K562 (cell line): ENCODE measurements around the gene DIP2A. TPM values are rescaled to one million over a fixed set of nuclear protein-coding genes. Genes with fewer than 3 reads are reported as not detected.

Experiments
- ATAC-seq: fragments of 200-7000 bp; cut with Tn5 transposase; 3 replicates; pipeline ENCODE4 v1.9.1; 2020; ENCODE audit warnings: moderate library complexity
- BruUV-seq: library from RNA; stranded (reverse); fragments of 400-500 nt; replicated peaks from 2 replicates; lab custom pipeline; 2021; lab: Mats Ljungman, UMichigan
- CTCF ChIA-PET: fragments of 300-600 bp; formaldehyde crosslinking; extraction: SDS; loops from one replicate; lab custom pipeline; 2021; ENCODE audit warnings: low intra/inter-chr PET ratio; lab: Yijun Ruan, JAX
- POLR2A ChIA-PET: fragments of 300-600, 350-650 bp; sonication (Branson Sonifier 250); formaldehyde crosslinking; extraction: SDS; loops from one replicate; lab custom pipeline; 2021; ENCODE audit warnings: antibody characterized with exemption, inconsistent platforms; lab: Yijun Ruan, JAX
- DNase-seq, 4 experiments: peaks; one replicate each; pipeline versions ENCODE4 v3.0.0 to v3.0.0-alpha.2; 2011 to 2018; ENCODE audit warnings: low spot score in 3 of 4, mixed read lengths in 3 of 4; ENCODE audit errors: extremely low read depth in 1 of 4
- FAIRE-seq: peaks from 2 replicates; lab custom pipeline; 2011; peaks lifted over from hg19 to GRCh38; lab: Jason Lieb, UNC
- H2AFZ ChIP-seq: 2 replicates; pipeline ENCODE4 v1.6.0; 2011; ENCODE audit warnings: low read depth, low read length, control low read depth, inconsistent platforms
- H3K27ac ChIP-seq: fragments of 200-600 bp; 3 replicates; pipeline ENCODE4 v1.8.0; 2011; ENCODE audit warnings: low read depth, mild to moderate bottlenecking, control low read depth, inconsistent platforms, low read length, moderate library complexity, mixed read lengths; ENCODE audit errors: extremely low read depth
- H3K27me3 ChIP-seq, 2 experiments: fragments of 300-600 bp in 1 of 2; 2 replicates in 1 of 2; 3 replicates in 1 of 2; pipeline versions ENCODE4 v1.6.0 to v1.8.0; 2011; ENCODE audit warnings: inconsistent platforms in 2 of 2, low read length in 2 of 2, mild to moderate bottlenecking in 1 of 2, mixed read lengths in 1 of 2, moderate library complexity in 1 of 2; ENCODE audit not compliant: control insufficient read depth in 2 of 2, insufficient read depth in 2 of 2
- H3K36me3 ChIP-seq: fragments of 300-600 bp; 3 replicates; pipeline ENCODE4 v1.8.0; 2011; ENCODE audit warnings: mild to moderate bottlenecking, low read length, inconsistent platforms; ENCODE audit not compliant: control insufficient read depth, insufficient read depth
- H3K4me1 ChIP-seq, 2 experiments: fragments of 200-600 bp in 1 of 2; replicated peaks in 1 of 2; 2 replicates in 1 of 2; 3 replicates in 1 of 2; pipeline versions ENCODE4 v1.5.1 to v1.8.0; 2011; ENCODE audit warnings: inconsistent platforms in 2 of 2, low read length in 2 of 2, mild to moderate bottlenecking in 1 of 2, mixed read lengths in 1 of 2, moderate library complexity in 1 of 2; ENCODE audit not compliant: control insufficient read depth in 2 of 2, insufficient read depth in 2 of 2
- H3K4me2 ChIP-seq: 2 replicates; pipeline ENCODE4 v1.6.1; 2011; ENCODE audit warnings: low read length, control low read depth, inconsistent platforms, mixed read lengths; ENCODE audit not compliant: insufficient read depth
- H3K4me3 ChIP-seq: fragments of 200-600 bp; sonication (generic), shearing (Covaris generic); 2 replicates; pipeline ENCODE4 v1.5.1; 2016; ENCODE audit warnings: control low read depth, inconsistent platforms
- H3K79me2 ChIP-seq: fragments of 200-600 bp; 3 replicates; pipeline ENCODE4 v1.8.0; 2011; ENCODE audit warnings: low read length, inconsistent platforms; ENCODE audit not compliant: control insufficient read depth, insufficient read depth
- H3K9ac ChIP-seq, 2 experiments: 2 replicates each; pipeline versions ENCODE4 v1.6.0 to v1.6.1; 2011; ENCODE audit warnings: low read depth in 2 of 2, low read length in 2 of 2, control low read depth in 1 of 2, inconsistent platforms in 1 of 2, mild to moderate bottlenecking in 1 of 2, mixed read lengths in 1 of 2; ENCODE audit not compliant: insufficient read depth in 1 of 2
- H3K9me1 ChIP-seq: one replicate; pipeline ENCODE4 v1.6.0; 2011; ENCODE audit warnings: inconsistent platforms, mild to moderate bottlenecking, low read length, moderate library complexity; ENCODE audit not compliant: control insufficient read depth, insufficient read depth
- H3K9me3 ChIP-seq: replicated peaks from 2 replicates; pipeline ENCODE4 v1.5.1; 2011; ENCODE audit warnings: low read depth, low read length, inconsistent platforms; ENCODE audit not compliant: control insufficient read depth, insufficient read depth
- H4K20me1 ChIP-seq: replicated peaks from 2 replicates; pipeline ENCODE4 v1.6.1; 2011; ENCODE audit warnings: low read length, inconsistent platforms, mixed read lengths; ENCODE audit not compliant: control insufficient read depth, insufficient read depth
- KAT8 ChIP-seq: fragments of 450-650 bp; IDR thresholded peaks from 2 replicates; pipeline ENCODE4 v1.6.1; 2016; ENCODE audit warnings: low read depth, mild to moderate bottlenecking
- MYC ChIP-seq, 2 experiments: fragments of 250-450 bp in 1 of 2; sonication (Bioruptor Pico) in 1 of 2; IDR thresholded peaks; 2 replicates each; pipeline versions ENCODE4 v1.5.1 to v1.6.1; 2012 to 2021; ENCODE audit warnings: low read depth in 2 of 2, borderline replicate concordance in 1 of 2, improper control_type of control experiment in 1 of 2, low read length in 1 of 2, mild to moderate bottlenecking in 1 of 2, moderate library complexity in 1 of 2
- NCOA2 ChIP-seq, 2 experiments: fragments of 450-650 bp; IDR thresholded peaks; 2 replicates each; pipeline ENCODE4 v1.6.1; 2018; ENCODE audit warnings: mild to moderate bottlenecking in 2 of 2, moderate library complexity in 1 of 2; ENCODE audit not compliant: partially characterized antibody in 2 of 2
- WGBS: fragments of 100-300 bp; shearing (Covaris generic); methylation state at CpG from one replicate; pipeline ENCODE4 v1.1.6; 2016; ENCODE audit warnings: low coverage, mixed read lengths; ENCODE audit not compliant: insufficient coverage; ENCODE audit errors: missing lambda C conversion rate; 5-methylcytosine and 5-hydroxymethylcytosine counted together
- in situ Hi-C: fragments of 300-500 bp; cut with MboI; formaldehyde crosslinking; loops from 4 replicates; pipeline ENCODE4 v1.15.0; 2018; ENCODE audit warnings: inconsistent platforms, mixed read lengths
- intact Hi-C: fragments of 100-400 bp; cut with micrococcal nuclease; formaldehyde crosslinking; loops from 2 replicates; pipeline ENCODE4 v1.14.2; 2022
- polyA plus RNA-seq, 8 experiments: library from polyadenylated mRNA; depleted of rRNA in 4 of 8; stranded (reverse) in 5 of 8; unstranded in 3 of 8; fragments of >200 nt; fragmentation: Nextera tagmentation in 2 of 8; fragmentation: Illumina TruSeq in 1 of 8; extraction: Ambion mirVana in 2 of 8; extraction: Trizol in 1 of 8; gene quantifications; 2 replicates each; pipeline versions ENCODE4 v1.2.1 to v1.2.3, GENCODE V29; 2011 to 2014; ENCODE audit warnings: inconsistent platforms in 1 of 8, missing spikeins in 1 of 8
- total RNA-seq, 7 experiments: library from RNA; depleted of rRNA in 6 of 7; stranded (reverse); fragments of >200 nt in 6 of 7; fragmentation: Illumina TruSeq in 2 of 7; extraction: Trizol in 2 of 7; gene quantifications; 2 replicates each; pipeline versions ENCODE4 v1.2.1 to v1.2.3, GENCODE V29; 2011 to 2021; ENCODE audit warnings: low replicate concordance in 1 of 7
- TF ChIP-seq, protein P1 (sequence below): IDR thresholded peaks from 2 replicates; pipeline ENCODE4 v1.6.1; 2011; ENCODE audit not compliant: insufficient read length; ENCODE audit errors: extremely low read depth

The DIP2A gene
- total and polyA plus RNA-seq, 9 of the 15 experiments (the other 6 are each of a cell fraction or from before 2014, with no cell fraction given), result 4.3 to 34.5 (median 20.3) TPM

DNA sequence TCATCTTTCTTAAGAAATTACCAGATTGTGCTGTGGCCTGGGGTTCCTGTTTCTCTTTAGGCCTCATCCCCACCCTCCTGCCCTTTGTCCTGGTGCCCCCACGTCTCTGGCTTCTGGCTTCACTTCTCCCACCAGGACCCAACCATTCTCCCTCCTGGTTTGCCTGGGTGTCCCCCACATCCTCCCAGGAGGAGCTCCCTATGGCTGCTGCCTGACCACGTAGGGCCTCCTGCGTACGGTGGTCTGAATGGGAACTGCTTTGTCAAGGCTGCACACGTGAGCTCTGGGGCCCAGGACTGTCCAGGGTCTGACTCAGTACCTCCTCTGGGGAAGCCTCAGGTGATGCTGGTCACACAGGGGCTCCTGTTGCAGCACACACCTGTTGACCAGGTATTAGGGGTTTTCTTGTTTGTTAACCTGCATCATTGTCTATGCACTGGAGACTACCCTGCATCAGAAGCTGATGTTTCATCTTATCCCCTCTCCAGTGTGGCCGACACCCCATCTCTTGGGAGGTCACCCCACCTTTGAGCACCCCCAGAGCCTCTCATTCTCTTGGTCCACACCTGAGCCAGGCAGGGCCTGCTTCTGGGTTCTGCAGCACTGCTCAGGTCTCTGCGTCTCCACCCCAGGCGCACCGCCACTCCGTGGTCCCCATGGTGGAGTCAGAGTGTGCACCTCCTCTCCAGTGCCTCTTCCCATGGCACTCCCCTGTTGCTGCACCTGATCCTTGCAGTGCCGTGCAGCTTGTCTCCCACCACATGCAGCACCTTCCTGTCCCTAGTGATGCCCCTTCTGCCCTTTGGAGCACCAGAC is 80.4 kb downstream of the DIP2A start:
- no peaks in the 10 kb centered on the region for H3K9me3 ChIP-seq
- in situ Hi-C loops, result no loop called here
- H3K36me3 ChIP-seq, result peaks cover 81% of the 10 kb centered on the region; the same call in 2 of the 3 replicates
- H3K27me3 ChIP-seq, result no peaks in the 10 kb centered on the region
- no peak overlapping the region for H3K27ac ChIP-seq
- H3K4me2 ChIP-seq, result no peak overlapping the region
- no peak overlapping the region for H3K4me3 ChIP-seq
- intact Hi-C loops, result no loop called here
- H3K4me1 ChIP-seq, result peaks cover 0 to 7% of the 10 kb centered on the region in 2 experiments; a peak in 1 of 5 replicates
- DNase-seq (no peak), FAIRE-seq (no peak), ATAC-seq (no peak)
- ChIA-PET CTCF (no interaction called here), POLR2A (interaction anchor here (0.7 kb wide), 1 partner anchor 38 kb away, joined by 3 read pairs; no protein-coding TSS in a partner anchor)
- no TSS peak for BruUV-seq
- H2AFZ ChIP-seq, result no peak overlapping the region
- TF ChIP-seq KAT8 (no peak), NCOA2 (IDR thresholded peaks at IDR 0.05; ENCODE audit: partially characterized antibody in 2 of 2) (no peak), MYC (IDR thresholded peaks at IDR 0.05; ENCODE audit: low read depth, low read length) (no peak), MYC (CRISPR knock-in tag; IDR thresholded peaks at IDR 0.05; ENCODE audit: borderline replicate concordance, low read depth) (no peak)
- TF ChIP-seq, protein P1, sequence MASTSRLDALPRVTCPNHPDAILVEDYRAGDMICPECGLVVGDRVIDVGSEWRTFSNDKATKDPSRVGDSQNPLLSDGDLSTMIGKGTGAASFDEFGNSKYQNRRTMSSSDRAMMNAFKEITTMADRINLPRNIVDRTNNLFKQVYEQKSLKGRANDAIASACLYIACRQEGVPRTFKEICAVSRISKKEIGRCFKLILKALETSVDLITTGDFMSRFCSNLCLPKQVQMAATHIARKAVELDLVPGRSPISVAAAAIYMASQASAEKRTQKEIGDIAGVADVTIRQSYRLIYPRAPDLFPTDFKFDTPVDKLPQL, result no peak
- H4K20me1 ChIP-seq, result no peaks in the 10 kb centered on the region
- H3K9ac ChIP-seq, result no peak overlapping the region; a peak in 1 of 4 replicates
- H3K79me2 ChIP-seq, result no peaks in the 10 kb centered on the region
- no peaks in the 10 kb centered on the region for H3K9me1 ChIP-seq
- WGBS, result 91% methylated on average over 11 of the region's 11 CpGs
